Measurements from ENCODE around the gene PCDHGB4. TPM values are rescaled to one million over a fixed set of nuclear protein-coding genes. Genes with fewer than 3 reads are reported as not detected.
A peak's percentile ranks its signal among the peaks of the same experiment; 100 is the strongest.
"Not testable (repeated sequence)": the region's sequence is repeated elsewhere in the genome, so short reads cannot be mapped to it uniquely, and the experiment has no call there.

The PCDHGB4 gene
- total and polyA plus RNA-seq, 5 donors from 2014 or later = 0.22 TPM; not detected in 4

DNA sequence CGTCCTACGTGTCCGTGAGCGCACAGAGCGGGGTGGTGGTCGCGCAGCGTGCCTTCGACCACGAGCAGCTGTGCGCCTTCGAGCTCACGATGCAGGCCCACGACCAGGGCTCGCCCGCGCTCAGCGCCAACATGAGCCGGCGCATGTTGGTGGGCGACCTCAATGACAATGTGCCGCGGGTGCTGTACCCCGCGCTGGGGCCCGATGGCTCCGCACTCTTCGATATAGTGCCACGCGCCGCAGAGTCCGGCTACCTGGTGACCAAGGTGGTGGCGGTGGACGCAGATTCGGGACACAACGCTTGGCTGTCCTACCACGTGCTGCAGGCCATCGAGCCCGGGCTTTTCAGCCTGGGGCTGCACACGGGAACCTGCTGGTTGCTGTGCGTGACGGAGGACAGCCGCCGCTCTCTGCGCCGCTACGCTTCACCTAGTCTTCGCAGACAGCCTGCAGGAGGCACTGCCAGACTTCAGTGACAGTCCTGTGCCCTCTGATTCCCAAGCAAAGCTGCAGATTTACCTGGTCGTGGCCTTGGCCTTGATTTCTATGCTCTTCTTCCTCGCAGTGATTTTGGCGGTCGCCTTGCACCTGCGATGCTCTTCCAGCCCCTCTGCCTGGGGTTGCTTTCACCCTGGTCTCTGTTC, 40.4 kb downstream of the PCDHGB4 start:
- H3K27ac ChIP-seq (ENCODE audit: insufficient read depth, low read length, poor library complexity, severe bottlenecking) = no peak overlapping the region
- no peak overlapping the region for H3K4me3 Mint-ChIP-seq

DNA sequence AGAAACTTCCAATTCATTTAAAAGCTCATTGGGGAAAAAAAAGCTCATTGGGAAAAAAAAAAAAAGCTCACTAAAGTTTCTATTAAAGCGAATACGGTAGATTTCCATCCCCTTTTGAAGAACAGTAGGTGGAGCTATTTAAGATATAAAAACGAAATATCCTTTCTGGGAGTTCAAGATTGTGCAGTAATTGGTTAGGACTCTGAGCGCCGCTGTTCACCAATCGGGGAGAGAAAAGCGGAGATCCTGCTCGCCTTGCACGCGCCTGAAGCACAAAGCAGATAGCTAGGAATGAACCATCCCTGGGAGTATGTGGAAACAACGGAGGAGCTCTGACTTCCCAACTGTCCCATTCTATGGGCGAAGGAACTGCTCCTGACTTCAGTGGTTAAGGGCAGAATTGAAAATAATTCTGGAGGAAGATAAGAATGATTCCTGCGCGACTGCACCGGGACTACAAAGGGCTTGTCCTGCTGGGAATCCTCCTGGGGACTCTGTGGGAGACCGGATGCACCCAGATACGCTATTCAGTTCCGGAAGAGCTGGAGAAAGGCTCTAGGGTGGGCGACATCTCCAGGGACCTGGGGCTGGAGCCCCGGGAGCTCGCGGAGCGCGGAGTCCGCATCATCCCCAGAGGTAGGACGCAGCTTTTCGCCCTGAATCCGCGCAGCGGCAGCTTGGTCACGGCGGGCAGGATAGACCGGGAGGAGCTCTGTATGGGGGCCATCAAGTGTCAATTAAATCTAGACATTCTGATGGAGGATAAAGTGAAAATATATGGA, 43.0 kb downstream of the PCDHGB4 start, which contains the start of gene PCDHGA12:
PCDHGA12 (plus strand) TSS at position 176 of the 782 bp plus-strand sequence; CDS start at position 429, 253 bp downstream.
- peak within 1 kb of the TSS; percentile 35 to 77 (median 66) for H3K4me3 Mint-ChIP-seq
- Histone ChIP-seq H3K27me3 (ENCODE audit: control insufficient read depth, insufficient read depth, low read length) (peaks cover 20% of the 10 kb centered on the region), H3K4me1 (ENCODE audit: control insufficient read depth, insufficient read depth, low read length, poor library complexity, severe bottlenecking) (no peaks in the 10 kb centered on the region), H3K36me3 (ENCODE audit: control insufficient read depth, insufficient read depth, low read length) (no peaks in the 10 kb centered on the region), H3K27ac (ENCODE audit: insufficient read depth, low read length, poor library complexity, severe bottlenecking) (no peak within 1 kb of the TSS), H3K9me3 (ENCODE audit: control insufficient read depth in 2 of 2, low read length in 2 of 2) (peaks cover 6 to 21% of the 10 kb centered on the region in 2 experiments), H3K4me3 (ENCODE audit: low read depth, low read length) (no peak within 1 kb of the TSS)
- H3K27ac Mint-ChIP-seq = peak within 1 kb of the TSS in 1 of 3 donors; percentile 43
- H3K27me3 Mint-ChIP-seq = peaks cover 41% of the 10 kb centered on the region
- ATAC-seq (ENCODE audit: low read depth in 2 of 2) (peak in 1 of 2 donors; percentile 37), DNase-seq (peak in 1 of 3 donors; percentile 46)
- H3K4me1 Mint-ChIP-seq = peaks cover 3 to 19% (median 4%) of the 10 kb centered on the region in 4 donors
- peaks cover 10% of the 10 kb centered on the region for H3K36me3 Mint-ChIP-seq
- peaks cover 0 to 45% (median 8%) of the 10 kb centered on the region in 7 donors for H3K9me3 Mint-ChIP-seq

More for the DNA sequence above, 40.4 kb downstream of the PCDHGB4 start:
- Histone ChIP-seq H3K4me1 (ENCODE audit: control insufficient read depth, insufficient read depth, low read length, poor library complexity, severe bottlenecking) (no peaks in the 10 kb centered on the region), H3K9me3 (ENCODE audit: control insufficient read depth in 2 of 2, low read length in 2 of 2) (peaks cover 6 to 26% of the 10 kb centered on the region in 2 experiments), H3K36me3 (ENCODE audit: control insufficient read depth, insufficient read depth, low read length) (no peaks in the 10 kb centered on the region), H3K4me3 (ENCODE audit: low read depth, low read length) (no peak overlapping the region), H3K27me3 (ENCODE audit: control insufficient read depth, insufficient read depth, low read length) (peaks cover 28% of the 10 kb centered on the region)
- no peak for DNase-seq
- H3K9me3 Mint-ChIP-seq = peaks cover 0 to 42% (median 9%) of the 10 kb centered on the region in 7 donors
- peaks cover 41% of the 10 kb centered on the region for H3K27me3 Mint-ChIP-seq
- peaks cover 3 to 19% (median 4%) of the 10 kb centered on the region in 4 donors for H3K4me1 Mint-ChIP-seq
- no peak overlapping the region for H3K27ac Mint-ChIP-seq
- H3K36me3 Mint-ChIP-seq = peaks cover 10% of the 10 kb centered on the region
- ATAC-seq (ENCODE audit: low read depth in 2 of 2) = no peak

DNA sequence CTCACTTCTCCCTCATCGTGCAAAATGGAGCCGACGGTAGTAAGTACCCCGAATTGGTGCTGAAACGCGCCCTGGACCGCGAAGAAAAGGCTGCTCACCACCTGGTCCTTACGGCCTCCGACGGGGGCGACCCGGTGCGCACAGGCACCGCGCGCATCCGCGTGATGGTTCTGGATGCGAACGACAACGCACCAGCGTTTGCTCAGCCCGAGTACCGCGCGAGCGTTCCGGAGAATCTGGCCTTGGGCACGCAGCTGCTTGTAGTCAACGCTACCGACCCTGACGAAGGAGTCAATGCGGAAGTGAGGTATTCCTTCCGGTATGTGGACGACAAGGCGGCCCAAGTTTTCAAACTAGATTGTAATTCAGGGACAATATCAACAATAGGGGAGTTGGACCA, 43.8 kb downstream of the PCDHGB4 start:
- peaks cover 3 to 19% (median 4%) of the 10 kb centered on the region in 4 donors for H3K4me1 Mint-ChIP-seq
- Histone ChIP-seq H3K27ac (ENCODE audit: insufficient read depth, low read length, poor library complexity, severe bottlenecking) (no peak overlapping the region), H3K4me3 (ENCODE audit: low read depth, low read length) (no peak overlapping the region), H3K4me1 (ENCODE audit: control insufficient read depth, insufficient read depth, low read length, poor library complexity, severe bottlenecking) (no peaks in the 10 kb centered on the region), H3K9me3 (ENCODE audit: control insufficient read depth in 2 of 2, low read length in 2 of 2) (peaks cover 6 to 21% of the 10 kb centered on the region in 2 experiments), H3K27me3 (ENCODE audit: control insufficient read depth, insufficient read depth, low read length) (peaks cover 16% of the 10 kb centered on the region), H3K36me3 (ENCODE audit: control insufficient read depth, insufficient read depth, low read length) (no peaks in the 10 kb centered on the region)
- H3K9me3 Mint-ChIP-seq = peaks cover 0 to 45% (median 8%) of the 10 kb centered on the region in 7 donors
- H3K4me3 Mint-ChIP-seq = peak overlapping the region in 3 of 4 donors; percentile 35 to 72 (median 60)
- H3K27ac Mint-ChIP-seq = peak overlapping the region in 1 of 3 donors; percentile 43
- peaks cover 10% of the 10 kb centered on the region for H3K36me3 Mint-ChIP-seq
- no peak for DNase-seq
- ATAC-seq (ENCODE audit: low read depth in 2 of 2) = no peak
- peaks cover 37% of the 10 kb centered on the region for H3K27me3 Mint-ChIP-seq

DNA sequence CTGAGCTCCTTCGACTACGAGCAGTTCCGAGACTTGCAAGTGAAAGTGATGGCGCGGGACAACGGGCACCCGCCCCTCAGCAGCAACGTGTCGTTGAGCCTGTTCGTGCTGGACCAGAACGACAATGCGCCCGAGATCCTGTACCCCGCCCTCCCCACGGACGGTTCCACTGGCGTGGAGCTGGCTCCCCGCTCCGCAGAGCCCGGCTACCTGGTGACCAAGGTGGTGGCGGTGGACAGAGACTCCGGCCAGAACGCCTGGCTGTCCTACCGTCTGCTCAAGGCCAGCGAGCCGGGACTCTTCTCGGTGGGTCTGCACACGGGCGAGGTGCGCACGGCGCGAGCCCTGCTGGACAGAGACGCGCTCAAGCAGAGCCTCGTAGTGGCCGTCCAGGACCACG, 44.8 kb downstream of the PCDHGB4 start:
- Histone ChIP-seq H3K9me3 (ENCODE audit: control insufficient read depth in 2 of 2, low read length in 2 of 2) (peaks cover 6 to 21% of the 10 kb centered on the region in 2 experiments), H3K27me3 (ENCODE audit: control insufficient read depth, insufficient read depth, low read length) (peaks cover 17% of the 10 kb centered on the region)
- H3K36me3 Mint-ChIP-seq; H3K4me1 ChIP-seq (ENCODE audit: control insufficient read depth, insufficient read depth, low read length, poor library complexity, severe bottlenecking); H3K36me3 ChIP-seq (ENCODE audit: control insufficient read depth, insufficient read depth, low read length); H3K4me3 ChIP-seq (ENCODE audit: low read depth, low read length); DNase-seq; H3K4me3 Mint-ChIP-seq; H3K27ac ChIP-seq (ENCODE audit: insufficient read depth, low read length, poor library complexity, severe bottlenecking); ATAC-seq (ENCODE audit: low read depth in 2 of 2); H3K27ac Mint-ChIP-seq: not testable (repeated sequence)
- Mint-ChIP-seq H3K9me3 (peaks cover 0 to 40% (median 8%) of the 10 kb centered on the region in 7 donors), H3K4me1 (peaks cover 3 to 19% (median 4%) of the 10 kb centered on the region in 4 donors), H3K27me3 (peaks cover 37% of the 10 kb centered on the region)

DNA sequence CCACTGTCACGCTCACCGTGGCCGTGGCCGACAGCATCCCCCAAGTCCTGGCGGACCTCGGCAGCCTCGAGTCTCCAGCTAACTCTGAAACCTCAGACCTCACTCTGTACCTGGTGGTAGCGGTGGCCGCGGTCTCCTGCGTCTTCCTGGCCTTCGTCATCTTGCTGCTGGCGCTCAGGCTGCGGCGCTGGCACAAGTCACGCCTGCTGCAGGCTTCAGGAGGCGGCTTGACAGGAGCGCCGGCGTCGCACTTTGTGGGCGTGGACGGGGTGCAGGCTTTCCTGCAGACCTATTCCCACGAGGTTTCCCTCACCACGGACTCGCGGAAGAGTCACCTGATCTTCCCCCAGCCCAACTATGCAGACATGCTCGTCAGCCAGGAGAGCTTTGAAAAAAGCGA, 45.2 kb downstream of the PCDHGB4 start:
- H3K27ac Mint-ChIP-seq = not testable (repeated sequence)
- H3K9me3 Mint-ChIP-seq = peaks cover 0 to 40% (median 8%) of the 10 kb centered on the region in 7 donors

DNA sequence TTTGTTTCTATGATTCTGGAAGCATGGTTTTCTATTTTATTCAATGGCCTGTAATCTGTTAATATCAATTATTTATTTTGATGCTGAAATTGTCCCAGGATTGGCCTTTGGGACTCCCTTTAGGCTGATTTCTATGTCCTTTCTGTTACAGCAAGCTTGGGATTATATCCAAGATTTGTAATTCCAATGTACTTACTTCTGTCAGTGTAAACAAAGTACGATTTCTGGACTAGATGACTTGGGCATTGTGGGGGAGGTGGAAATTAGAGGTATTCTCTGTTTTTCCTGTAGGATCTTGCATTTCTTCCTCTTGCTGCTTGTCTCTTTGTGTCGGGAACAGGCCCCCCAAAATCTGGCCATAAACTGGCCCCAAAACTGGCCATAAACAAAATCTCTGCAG, 46.5 kb downstream of the PCDHGB4 start:
- Mint-ChIP-seq H3K4me3 (no peak overlapping the region), H3K27me3 (peaks cover 30% of the 10 kb centered on the region), H3K4me1 (peaks cover 3 to 19% (median 4%) of the 10 kb centered on the region in 4 donors), H3K27ac (no peak overlapping the region), H3K9me3 (peaks cover 0 to 34% (median 5%) of the 10 kb centered on the region in 7 donors), H3K36me3 (peaks cover 10% of the 10 kb centered on the region)
- ATAC-seq (ENCODE audit: low read depth in 2 of 2) = no peak
- Histone ChIP-seq H3K36me3 (ENCODE audit: control insufficient read depth, insufficient read depth, low read length) (no peaks in the 10 kb centered on the region), H3K9me3 (ENCODE audit: control insufficient read depth in 2 of 2, low read length in 2 of 2) (peaks cover 6 to 21% of the 10 kb centered on the region in 2 experiments), H3K4me1 (ENCODE audit: control insufficient read depth, insufficient read depth, low read length, poor library complexity, severe bottlenecking) (no peaks in the 10 kb centered on the region), H3K27me3 (ENCODE audit: control insufficient read depth, insufficient read depth, low read length) (peaks cover 13% of the 10 kb centered on the region), H3K27ac (ENCODE audit: insufficient read depth, low read length, poor library complexity, severe bottlenecking) (no peak overlapping the region), H3K4me3 (ENCODE audit: low read depth, low read length) (no peak overlapping the region)
- DNase-seq = no peak

More for the DNA sequence above, 45.2 kb downstream of the PCDHGB4 start:
- H3K4me1 ChIP-seq (ENCODE audit: control insufficient read depth, insufficient read depth, low read length, poor library complexity, severe bottlenecking); H3K27ac ChIP-seq (ENCODE audit: insufficient read depth, low read length, poor library complexity, severe bottlenecking); H3K36me3 ChIP-seq (ENCODE audit: control insufficient read depth, insufficient read depth, low read length); H3K36me3 Mint-ChIP-seq; H3K4me3 Mint-ChIP-seq; ATAC-seq (ENCODE audit: low read depth in 2 of 2); H3K4me3 ChIP-seq (ENCODE audit: low read depth, low read length); DNase-seq: not testable (repeated sequence)
- Histone ChIP-seq H3K27me3 (ENCODE audit: control insufficient read depth, insufficient read depth, low read length) (peaks cover 17% of the 10 kb centered on the region), H3K9me3 (ENCODE audit: control insufficient read depth in 2 of 2, low read length in 2 of 2) (peaks cover 6 to 21% of the 10 kb centered on the region in 2 experiments)
- H3K4me1 Mint-ChIP-seq = peaks cover 3 to 19% (median 4%) of the 10 kb centered on the region in 4 donors
- H3K27me3 Mint-ChIP-seq = peaks cover 37% of the 10 kb centered on the region

DNA sequence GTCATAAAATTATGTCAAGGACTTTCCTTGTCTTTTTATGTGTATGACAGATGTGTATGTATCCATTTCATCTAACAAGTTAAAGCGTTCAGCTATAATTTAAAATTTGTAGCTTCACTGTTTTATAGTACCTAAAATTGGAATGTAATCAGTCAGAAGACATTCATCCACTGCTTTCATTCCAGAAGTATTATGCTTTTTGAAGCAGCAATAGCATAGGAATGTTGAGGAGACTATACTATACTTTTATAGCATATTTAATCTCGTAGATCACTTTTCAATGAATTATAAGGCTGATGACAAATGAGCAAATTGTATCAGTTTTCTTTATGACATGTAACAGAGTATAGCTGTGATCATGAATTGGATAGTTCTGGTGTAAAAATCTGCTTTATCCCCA, 49.7 kb downstream of the PCDHGB4 start:
- Mint-ChIP-seq H3K27me3 (peaks cover 25% of the 10 kb centered on the region), H3K9me3 (peaks cover 0 to 17% (median 3%) of the 10 kb centered on the region in 7 donors), H3K4me1 (peaks cover 0 to 1% (median under 1%) of the 10 kb centered on the region in 4 donors), H3K4me3 (no peak overlapping the region), H3K27ac (no peak overlapping the region), H3K36me3 (no peaks in the 10 kb centered on the region)
- H3K27ac ChIP-seq (ENCODE audit: insufficient read depth, low read length, poor library complexity, severe bottlenecking) = no peak overlapping the region
- ATAC-seq (ENCODE audit: low read depth in 2 of 2) = no peak
- no peaks in the 10 kb centered on the region for H3K4me1 ChIP-seq (ENCODE audit: control insufficient read depth, insufficient read depth, low read length, poor library complexity, severe bottlenecking)
- H3K36me3 ChIP-seq (ENCODE audit: control insufficient read depth, insufficient read depth, low read length) = no peaks in the 10 kb centered on the region
- H3K9me3 ChIP-seq (ENCODE audit: control insufficient read depth in 2 of 2, low read length in 2 of 2) = peaks cover 0 to 1% of the 10 kb centered on the region in 2 experiments
- DNase-seq = no peak
- no peak overlapping the region for H3K4me3 ChIP-seq (ENCODE audit: low read depth, low read length)
- H3K27me3 ChIP-seq (ENCODE audit: control insufficient read depth, insufficient read depth, low read length) = peaks cover 3% of the 10 kb centered on the region
